ENCODE results near the gene NUDCD3. TPM values are rescaled to one million over a fixed set of nuclear protein-coding genes. Genes with fewer than 3 reads are reported as not detected.

NUDCD3 gene
- 35.4 and 42.4 TPM in 2 replicates for total RNA-seq (ENCODE audit: low replicate concordance)

DNA sequence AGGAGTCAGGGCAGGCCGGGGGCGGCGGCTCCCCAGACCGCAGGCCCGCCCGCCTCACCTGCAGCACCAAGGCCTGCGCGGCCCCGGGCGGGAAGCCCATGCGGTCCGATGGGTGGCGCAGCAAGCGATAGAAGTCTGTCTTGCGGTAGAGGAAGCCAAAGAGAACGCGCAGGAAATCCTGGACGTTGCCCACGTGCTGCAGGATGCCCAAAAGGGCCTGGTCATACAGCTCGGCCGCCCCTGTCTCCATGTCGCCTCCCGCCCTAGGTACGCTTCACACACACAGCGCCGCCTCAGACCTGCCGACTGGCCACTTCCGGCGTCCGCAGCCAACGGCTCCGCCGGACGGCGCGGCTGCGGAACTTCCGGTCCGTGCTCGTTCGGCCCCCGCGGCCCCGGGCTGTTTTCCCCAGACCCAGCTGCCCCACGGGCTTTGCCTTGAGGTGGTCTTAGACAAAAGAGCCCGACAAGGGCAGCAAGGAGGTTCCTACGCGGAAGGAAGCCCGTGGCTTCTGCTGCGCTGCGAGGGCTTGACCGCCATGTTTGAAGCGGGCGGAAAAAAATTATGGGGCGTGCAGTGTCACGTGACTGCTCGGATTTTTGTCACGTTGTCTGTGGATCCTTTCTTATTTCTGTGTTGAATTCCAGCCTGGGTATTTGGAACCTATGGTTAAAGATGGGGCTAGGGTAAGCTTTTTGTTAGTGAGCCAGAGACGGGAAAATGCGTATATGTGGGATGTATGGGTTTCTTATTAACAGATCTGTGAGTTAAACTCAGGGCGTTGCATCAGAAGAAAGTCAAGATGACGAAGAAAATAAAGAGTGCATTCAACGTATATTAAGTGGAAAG, at the start of gene NUDCD3:
Gene NUDCD3 (minus strand): TSS at position 308 of the 850 bp plus-strand sequence. CDS start 58 bp downstream, at position 250.
- peaks cover 4% of the 10 kb centered on the region for H3K27me3 ChIP-seq
- H3F3A ChIP-seq (ENCODE audit: low read depth): peaks cover 13% of the 10 kb centered on the region
- no peaks in the 10 kb centered on the region for H3K9me3 ChIP-seq (ENCODE audit: low read depth)
- peaks cover 47% of the 10 kb centered on the region for H3K79me2 ChIP-seq (ENCODE audit: low read depth)
- Mint-ChIP-seq H3K36me3 (peaks cover 5% of the 10 kb centered on the region), H3K4me3 (peak within 1 kb of the TSS; percentile 90), H3K27ac (peak within 1 kb of the TSS; percentile 88), H3K9me3 (no peaks in the 10 kb centered on the region), H3K4me1 (peaks cover 30% of the 10 kb centered on the region), H3K27me3 (ENCODE audit: insufficient read depth, low read depth) (peaks cover 2% of the 10 kb centered on the region)
- DNase-seq (ENCODE audit: low spot score): peak; percentile 91
- TF ChIP-seq EZH2phosphoT487 (IDR thresholded peaks at IDR 0.05): peak; percentile 18
- TF ChIP-seq, protein P1, sequence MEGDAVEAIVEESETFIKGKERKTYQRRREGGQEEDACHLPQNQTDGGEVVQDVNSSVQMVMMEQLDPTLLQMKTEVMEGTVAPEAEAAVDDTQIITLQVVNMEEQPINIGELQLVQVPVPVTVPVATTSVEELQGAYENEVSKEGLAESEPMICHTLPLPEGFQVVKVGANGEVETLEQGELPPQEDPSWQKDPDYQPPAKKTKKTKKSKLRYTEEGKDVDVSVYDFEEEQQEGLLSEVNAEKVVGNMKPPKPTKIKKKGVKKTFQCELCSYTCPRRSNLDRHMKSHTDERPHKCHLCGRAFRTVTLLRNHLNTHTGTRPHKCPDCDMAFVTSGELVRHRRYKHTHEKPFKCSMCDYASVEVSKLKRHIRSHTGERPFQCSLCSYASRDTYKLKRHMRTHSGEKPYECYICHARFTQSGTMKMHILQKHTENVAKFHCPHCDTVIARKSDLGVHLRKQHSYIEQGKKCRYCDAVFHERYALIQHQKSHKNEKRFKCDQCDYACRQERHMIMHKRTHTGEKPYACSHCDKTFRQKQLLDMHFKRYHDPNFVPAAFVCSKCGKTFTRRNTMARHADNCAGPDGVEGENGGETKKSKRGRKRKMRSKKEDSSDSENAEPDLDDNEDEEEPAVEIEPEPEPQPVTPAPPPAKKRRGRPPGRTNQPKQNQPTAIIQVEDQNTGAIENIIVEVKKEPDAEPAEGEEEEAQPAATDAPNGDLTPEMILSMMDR (IDR thresholded peaks at IDR 0.05): peak; percentile 22
- TF ChIP-seq EZH2 (IDR thresholded peaks at IDR 0.05): peak; percentile 63
- peak within 1 kb of the TSS; percentile 86 for H3K4me3 ChIP-seq
- peaks cover 40% of the 10 kb centered on the region for H4K20me1 ChIP-seq (ENCODE audit: low read depth)
- peak within 1 kb of the TSS; percentile 99 for H3K27ac ChIP-seq
- H2AFZ ChIP-seq (replicated peaks): peak within 1 kb of the TSS; percentile 95
- H3K4me2 ChIP-seq: peak within 1 kb of the TSS; percentile 82
- peak within 1 kb of the TSS; percentile 90 for H3K9ac ChIP-seq
- peaks cover 8% of the 10 kb centered on the region for H3K4me1 ChIP-seq
- H3K36me3 ChIP-seq: no peaks in the 10 kb centered on the region

DNA sequence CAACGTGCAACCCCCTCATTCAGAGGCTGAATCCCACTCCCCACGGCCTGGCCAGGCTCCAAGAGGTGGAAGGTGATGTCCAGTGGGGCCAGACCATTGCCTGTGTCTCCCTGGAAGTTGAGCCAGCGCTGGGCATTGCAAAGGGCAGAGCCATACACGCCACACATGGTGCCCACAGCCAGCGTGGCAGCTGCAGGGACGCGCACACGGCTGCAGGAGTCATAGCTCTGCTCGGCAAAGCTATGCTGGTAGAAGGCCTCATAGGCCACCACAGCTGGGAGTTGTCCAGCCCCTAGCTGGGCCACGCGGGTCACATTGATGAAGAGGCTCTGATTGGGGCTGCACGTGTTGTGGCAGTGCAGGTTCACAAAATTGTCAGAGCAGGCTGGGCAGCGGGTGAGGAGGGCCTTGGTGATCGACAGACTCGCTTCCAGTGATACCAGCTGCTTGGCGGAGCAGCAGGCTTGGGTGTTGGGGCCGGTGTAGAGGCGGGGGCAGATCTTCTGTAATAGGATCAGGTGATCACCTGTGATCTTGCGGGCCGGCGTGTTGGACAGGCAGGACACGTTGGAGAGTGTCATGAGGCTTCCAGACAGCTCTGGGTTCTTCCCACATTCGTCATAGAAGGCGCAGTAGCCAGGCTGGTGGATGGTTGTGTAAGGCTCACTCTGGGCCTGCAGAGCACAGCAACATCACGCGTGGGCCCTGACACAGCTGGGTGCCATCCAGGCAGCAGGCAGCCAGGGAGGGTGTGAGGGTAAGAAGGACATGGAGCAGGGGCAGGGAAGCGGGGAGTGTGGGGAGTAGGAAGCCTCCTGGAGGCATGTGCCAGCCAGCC, 49.4 kb upstream of the NUDCD3 start:
- Mint-ChIP-seq H3K27ac (peak overlapping the region; percentile 6), H3K27me3 (ENCODE audit: insufficient read depth, low read depth) (peaks cover 2% of the 10 kb centered on the region)
- no peak overlapping the region for H2AFZ ChIP-seq (replicated peaks)

More for the DNA sequence above, 49.4 kb upstream of the NUDCD3 start:
- H3K4me2 ChIP-seq: no peak overlapping the region
- no peaks in the 10 kb centered on the region for H3F3A ChIP-seq (ENCODE audit: low read depth)
- H4K20me1 ChIP-seq (ENCODE audit: low read depth): no peaks in the 10 kb centered on the region
- no peak for DNase-seq (ENCODE audit: low spot score)
- no peaks in the 10 kb centered on the region for H3K36me3 ChIP-seq
- H3K9me3 Mint-ChIP-seq: no peaks in the 10 kb centered on the region
- no peaks in the 10 kb centered on the region for H3K9me3 ChIP-seq (ENCODE audit: low read depth)
- no peak overlapping the region for H3K4me3 Mint-ChIP-seq
- H3K36me3 Mint-ChIP-seq: no peaks in the 10 kb centered on the region
- H3K27me3 ChIP-seq: no peaks in the 10 kb centered on the region
- no peak overlapping the region for H3K4me3 ChIP-seq
- no peak overlapping the region for H3K27ac ChIP-seq
- no peak overlapping the region for H3K9ac ChIP-seq
- H3K79me2 ChIP-seq (ENCODE audit: low read depth): no peaks in the 10 kb centered on the region
- H3K4me1 Mint-ChIP-seq: no peaks in the 10 kb centered on the region
- H3K4me1 ChIP-seq: no peaks in the 10 kb centered on the region
- TF ChIP-seq EZH2 (IDR thresholded peaks at IDR 0.05): no peak
- no peak for TF ChIP-seq EZH2phosphoT487 (IDR thresholded peaks at IDR 0.05)
- TF ChIP-seq, protein P1 (IDR thresholded peaks at IDR 0.05): no peak
